IMR-90 (cell line): ENCODE measurements around the gene DZIP1L. TPM values are rescaled to one million over a fixed set of nuclear protein-coding genes. Genes with fewer than 3 reads are reported as not detected.

Experiments
- ATAC-seq: fragments of 200-7000 bp; cut with Tn5 transposase; 2 replicates; pipeline ENCODE4 v1.9.1; 2020; ENCODE audit warnings: low read depth, mild to moderate bottlenecking, moderate library complexity
- BruUV-seq: library from RNA; stranded (reverse); fragments of 400-500 nt; replicated peaks from 2 replicates; lab custom pipeline; 2021; lab: Mats Ljungman, UMichigan
- CTCF ChIA-PET: fragments of 300-600 bp; formaldehyde crosslinking; extraction: SDS; loops from one replicate; lab custom pipeline; 2021; ENCODE audit warnings: antibody characterized with exemption; lab: Yijun Ruan, JAX
- POLR2A ChIA-PET: fragments of 300-600 bp; sonication (Branson Sonifier 250); formaldehyde crosslinking; loops from one replicate; lab custom pipeline; 2022; ENCODE audit warnings: antibody characterized with exemption; ENCODE audit not compliant: unreplicated experiment; lab: Charles Lee
- DNase-seq: peaks from one replicate; pipeline ENCODE4 v3.0.0; 2013
- H2AFZ ChIP-seq: replicated peaks from 2 replicates; pipeline ENCODE3; 2013; ENCODE audit warnings: low read length, mild to moderate bottlenecking; ENCODE audit not compliant: poor library complexity
- H2AK5ac ChIP-seq: 2 replicates; pipeline ENCODE4 v1.6.1; 2013; ENCODE audit warnings: low read depth, low read length, inconsistent platforms
- H2AK9ac ChIP-seq: replicated peaks from 2 replicates; pipeline ENCODE3; 2013; ENCODE audit warnings: mild to moderate bottlenecking, low read depth, low read length, moderate library complexity; ENCODE audit not compliant: poor library complexity
- H2BK120ac ChIP-seq: 2 replicates; pipeline ENCODE4 v1.6.1; 2013; ENCODE audit warnings: low read depth, low read length, inconsistent platforms
- H2BK15ac ChIP-seq: 3 replicates; pipeline ENCODE4 v1.6.1; 2013; ENCODE audit warnings: low read depth, low read length, inconsistent platforms
- H2BK20ac ChIP-seq: 2 replicates; pipeline ENCODE4 v1.6.1; 2013; ENCODE audit warnings: low read depth, mild to moderate bottlenecking, inconsistent platforms, low read length, moderate library complexity
- H2BK5ac ChIP-seq: 2 replicates; pipeline ENCODE4 v1.6.1; 2013; ENCODE audit warnings: mild to moderate bottlenecking, low read depth, low read length, inconsistent platforms; ENCODE audit not compliant: poor library complexity, severe bottlenecking
- H3K14ac ChIP-seq: replicated peaks from 2 replicates; pipeline ENCODE4 v1.6.1; 2013; ENCODE audit warnings: low read depth, low read length, inconsistent platforms
- H3K18ac ChIP-seq: 2 replicates; pipeline ENCODE4 v1.6.1; 2013; ENCODE audit warnings: low read depth, low read length, control low read depth
- H3K23ac ChIP-seq: 2 replicates; pipeline ENCODE4 v1.6.1; 2013; ENCODE audit warnings: low read depth, low read length, inconsistent platforms
- H3K27ac ChIP-seq: 2 replicates; pipeline ENCODE4 v1.5.1; 2013; ENCODE audit warnings: mild to moderate bottlenecking, control low read depth, low read length; ENCODE audit not compliant: insufficient read depth
- H3K27me3 ChIP-seq: 2 replicates; pipeline ENCODE4 v1.6.1; 2013; ENCODE audit warnings: low read length; ENCODE audit not compliant: control insufficient read depth, insufficient read depth
- H3K36me3 ChIP-seq: 2 replicates; pipeline ENCODE4 v1.6.1; 2013; ENCODE audit warnings: low read length, mixed read lengths; ENCODE audit not compliant: control insufficient read depth, insufficient read depth
- H3K4ac ChIP-seq: 2 replicates; pipeline ENCODE4 v1.6.1; 2013; ENCODE audit warnings: low read depth, low read length, inconsistent platforms
- H3K4me1 ChIP-seq: 2 replicates; pipeline ENCODE4 v1.6.1; 2013; ENCODE audit warnings: low read length, mixed read lengths; ENCODE audit not compliant: control insufficient read depth, insufficient read depth
- H3K4me2 ChIP-seq: 2 replicates; pipeline ENCODE4 v1.6.1; 2013; ENCODE audit warnings: low read depth, mild to moderate bottlenecking, control low read depth, low read length, moderate library complexity
- H3K4me3 ChIP-seq: 2 replicates; pipeline ENCODE4 v1.5.1; 2013; ENCODE audit warnings: low read depth, mild to moderate bottlenecking, control low read depth, low read length, moderate library complexity; ENCODE audit not compliant: insufficient read depth
- H3K56ac ChIP-seq: 2 replicates; pipeline ENCODE4 v1.6.1; 2013; ENCODE audit warnings: low read length, inconsistent platforms; ENCODE audit not compliant: insufficient read depth; ENCODE audit errors: extremely low read depth
- H3K79me1 ChIP-seq, 2 experiments: 2 replicates each; pipeline ENCODE4 v1.6.1; 2013; ENCODE audit warnings: low read length in 2 of 2, inconsistent platforms in 1 of 2, low read depth in 1 of 2
- H3K9ac ChIP-seq: 2 replicates; pipeline ENCODE4 v1.6.1; 2013; ENCODE audit warnings: low read depth, low read length, control low read depth
- H3K9me1 ChIP-seq: 2 replicates; pipeline ENCODE4 v1.6.1; 2013; ENCODE audit warnings: low read length, inconsistent platforms; ENCODE audit not compliant: insufficient read depth
- H3K9me3 ChIP-seq: 2 replicates; pipeline ENCODE4 v1.6.1; 2013; ENCODE audit warnings: low read length; ENCODE audit not compliant: control insufficient read depth, insufficient read depth
- H4K20me1 ChIP-seq: 2 replicates; pipeline ENCODE4 v1.6.1; 2013; ENCODE audit warnings: low read length, inconsistent platforms; ENCODE audit not compliant: insufficient read depth
- H4K5ac ChIP-seq: 2 replicates; pipeline ENCODE4 v1.6.1; 2013; ENCODE audit warnings: mild to moderate bottlenecking, low read depth, low read length, control low read depth
- H4K8ac ChIP-seq, 2 experiments: 2 replicates each; pipeline ENCODE4 v1.6.1; 2013; ENCODE audit warnings: low read depth in 2 of 2, low read length in 2 of 2, control low read depth in 1 of 2, inconsistent platforms in 1 of 2
- H4K91ac ChIP-seq: 2 replicates; pipeline ENCODE4 v1.6.1; 2013; ENCODE audit warnings: low read depth, low read length, inconsistent platforms; ENCODE audit not compliant: insufficient read depth
- BHLHE40 ChIP-seq: fragments of 150-350 bp; IDR thresholded peaks from 2 replicates; pipeline ENCODE4 v1.6.1; 2016; ENCODE audit warnings: mild to moderate bottlenecking, low read depth, low read length
- CHD1 ChIP-seq: IDR thresholded peaks from 2 replicates; pipeline ENCODE4 v1.6.1; 2012; ENCODE audit warnings: low read depth, low read length, improper control_type of control experiment
- FOS ChIP-seq: fragments of 150-350 bp; IDR thresholded peaks from 2 replicates; pipeline ENCODE4 v1.6.1; 2016; ENCODE audit warnings: low read depth, low read length
- MAFK ChIP-seq: IDR thresholded peaks from 2 replicates; pipeline ENCODE4 v1.6.1; 2012; ENCODE audit warnings: low read depth, low read length, improper control_type of control experiment
- MXI1 ChIP-seq: IDR thresholded peaks from 2 replicates; pipeline ENCODE4 v1.6.1; 2012; ENCODE audit warnings: low read depth, mild to moderate bottlenecking, low read length, moderate library complexity, borderline replicate concordance
- USF2 ChIP-seq: fragments of 150-350 bp; IDR thresholded peaks from 2 replicates; pipeline ENCODE4 v1.6.1; 2017; ENCODE audit warnings: mild to moderate bottlenecking, antibody characterized with exemption, low read length, low read depth
- WGBS, 2 experiments: methylation state at CpG; one replicate each; pipeline versions ENCODE4 v1.1.5 to v1.1.7; 2013; ENCODE audit warnings: missing lambda C conversion rate in 2 of 2; ENCODE audit not compliant: insufficient read length in 1 of 2; ENCODE audit errors: extremely low coverage in 2 of 2; 5-methylcytosine and 5-hydroxymethylcytosine counted together
- dilution Hi-C: fragments of 300-500 bp; cut with HindIII; formaldehyde crosslinking; loops from one replicate; pipeline ENCODE4 v1.14.3; 2018; ENCODE audit warnings: low sequenced_read_pairs; ENCODE audit not compliant: unreplicated experiment
- in situ Hi-C: fragments of 300-500 bp; cut with MboI; formaldehyde crosslinking; loops from 3 replicates; pipeline ENCODE4 v1.14.3; 2019; ENCODE audit warnings: low sequenced_read_pairs, inconsistent platforms, mixed read lengths
- intact Hi-C: fragments of 100-400 bp; cut with micrococcal nuclease; formaldehyde crosslinking; loops from 2 replicates; pipeline ENCODE4 v1.10.0; 2022
- polyA plus RNA-seq, 3 experiments: library from polyadenylated mRNA; depleted of rRNA; stranded (reverse); fragments of >200 nt; gene quantifications; 2 replicates each; pipeline ENCODE4 v1.2.3, GENCODE V29; 2012; ENCODE audit warnings: low replicate concordance in 1 of 3
- total RNA-seq: library from RNA; depleted of rRNA; stranded (reverse); fragments of >200 nt; gene quantifications from 2 replicates; pipeline ENCODE4 v1.2.3, GENCODE V29; 2012

The DZIP1L gene
- total and polyA plus RNA-seq, 2 of the 4 experiments (the other 2 are of a cell fraction) = 12.9 to 14.7 TPM

DNA sequence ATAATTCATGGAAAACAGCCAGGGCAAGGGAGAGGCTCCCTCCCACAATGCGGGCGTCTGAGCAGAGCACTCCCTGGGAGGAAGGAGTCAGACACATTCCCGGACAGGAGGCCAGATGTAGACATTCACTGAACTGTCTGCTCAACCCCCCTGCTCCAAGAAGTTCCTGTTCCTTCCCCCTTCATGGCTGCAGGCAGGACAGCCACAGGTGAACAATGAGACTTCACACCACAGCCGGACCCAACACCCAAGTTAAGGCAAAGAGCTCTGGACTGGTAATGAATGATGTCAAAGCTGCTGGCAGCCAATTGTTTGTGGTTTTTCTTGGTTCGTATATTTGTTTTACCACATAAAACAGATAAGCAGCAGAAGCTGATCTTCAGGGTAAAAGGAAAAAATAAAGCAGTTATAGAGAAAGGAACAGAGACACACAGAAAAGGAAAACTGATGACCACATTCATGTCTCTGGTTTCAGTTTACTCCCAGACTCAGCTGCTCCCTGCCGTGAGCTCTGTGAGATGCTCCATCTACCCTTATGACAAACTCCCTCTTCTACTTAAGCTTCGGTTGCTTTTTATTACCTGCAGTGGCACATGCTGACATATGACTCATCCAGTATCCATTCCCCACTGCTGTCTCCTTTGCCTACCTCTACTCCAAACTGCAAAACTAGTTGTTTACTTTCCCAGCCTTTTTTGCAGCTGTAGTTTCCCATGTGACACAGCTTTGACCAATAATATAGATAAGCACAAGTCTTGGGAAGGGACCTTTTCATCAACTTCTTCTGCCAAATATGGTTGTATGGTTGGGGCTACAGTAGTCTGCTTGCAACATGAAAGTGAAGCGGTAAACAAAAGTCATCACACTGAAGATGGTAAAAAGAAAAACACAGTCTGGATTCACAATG, 33.1 kb downstream of the DZIP1L start:
- peak overlapping the region; percentile 79 for H2AK9ac ChIP-seq
- dilution Hi-C loops (no loop called here), intact Hi-C loops (loop anchor here (5.0 kb wide), 1 partner anchor 35 kb away; the partner anchor contains the start of gene DZIP1L), in situ Hi-C loops (no loop called here)
- ChIA-PET POLR2A (no interaction called here), CTCF (interaction anchor here (2.1 kb wide), 1 partner anchor 13 kb away, joined by 6 read pairs; no protein-coding TSS in a partner anchor)
- H3K9ac ChIP-seq = peak overlapping the region; percentile 55
- H2BK5ac ChIP-seq = peak overlapping the region; percentile 81
- H3K27me3 ChIP-seq = no peaks in the 10 kb centered on the region
- peak overlapping the region; percentile 40; the same call in 1 of the 2 replicates for H3K18ac ChIP-seq
- H3K36me3 ChIP-seq = peaks cover 21% of the 10 kb centered on the region
- peaks cover 13 to 48% of the 10 kb centered on the region in 2 experiments; a peak in 3 of 4 replicates for H3K79me1 ChIP-seq
- H3K56ac ChIP-seq = peak overlapping the region; percentile 49
- WGBS, 2 experiments = 0% methylated on average over 2 of the region's 8 CpGs; no CpG with 5 or more reads in 1 of the 2 experiments
- peak overlapping the region; percentile 75 for H2BK120ac ChIP-seq
- peak overlapping the region; percentile 13; the same call in 1 of the 2 replicates for H4K5ac ChIP-seq
- H3K4ac ChIP-seq = peak overlapping the region; percentile 84
- peak overlapping the region; percentile 26 for H3K4me3 ChIP-seq
- peak overlapping the region; percentile 79 for H2AFZ ChIP-seq
- H2BK20ac ChIP-seq = 0 out of 2 replicates have a peak overlapping the region, but pooled peaks have one; percentile 10
- ATAC-seq (peak; percentile 59), DNase-seq (peak; percentile 93)
- peaks cover 32% of the 10 kb centered on the region for H4K20me1 ChIP-seq
- peak overlapping the region; percentile 78 for H4K91ac ChIP-seq
- peak overlapping the region; percentile 69 for H3K23ac ChIP-seq
- H3K27ac ChIP-seq = peak overlapping the region; percentile 71
- peaks cover 26% of the 10 kb centered on the region for H3K4me1 ChIP-seq
- peak overlapping the region; percentile 87; the same call in 1 of the 2 replicates for H2AK5ac ChIP-seq
- H3K4me2 ChIP-seq = peak overlapping the region; percentile 84
- TF ChIP-seq FOS (peak; percentile 78), CHD1 (no peak), MAFK (no peak; the same call in 1 of the 2 replicates), BHLHE40 (peak; percentile 77), MXI1 (0 out of 2 replicates have a peak, but pooled peaks have one; percentile 10), USF2 (peak; percentile 88)
- H4K8ac ChIP-seq = peak overlapping the region; percentile 28 to 30; a peak in 1 of 4 replicates
- BruUV-seq = no TSS peak
- H3K9me1 ChIP-seq = peaks cover 35% of the 10 kb centered on the region
- H2BK15ac ChIP-seq = peak overlapping the region; percentile 53; the same call in 1 of the 3 replicates
- peak overlapping the region; percentile 70 for H3K14ac ChIP-seq
- no peaks in the 10 kb centered on the region for H3K9me3 ChIP-seq
